Glomerular visceral epithelial cell (primary cell): ENCODE data around the gene TGFBR3L.
"Not testable (repeated sequence)": the region's sequence is repeated elsewhere in the genome, so short reads cannot be mapped to it uniquely, and the experiment has no call there.

ENCODE experiments used
- DNase-seq: peaks from one replicate; pipeline ENCODE4 v3.0.0-alpha.2; 2016; ENCODE audit errors: extremely low spot score

The TGFBR3L gene

DNA sequence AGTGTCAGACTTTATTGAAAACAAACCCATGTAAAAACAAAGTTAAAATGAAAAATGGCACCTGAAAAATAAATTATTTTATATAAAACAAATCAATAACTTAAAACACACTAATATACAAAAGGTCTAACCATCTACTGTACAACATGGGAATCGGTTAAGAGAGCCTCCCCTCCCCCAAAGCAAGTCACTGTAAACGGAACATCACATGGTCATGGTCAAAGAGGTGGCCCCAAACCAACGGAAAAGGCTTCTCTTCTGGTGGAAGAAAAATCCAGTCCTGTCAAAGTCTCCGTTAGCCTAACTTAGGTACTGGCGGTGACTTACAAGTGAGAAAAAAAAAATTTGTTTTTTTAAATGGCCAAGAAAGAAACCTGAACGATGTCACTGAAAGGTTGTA lies 44.6 kb downstream of the TGFBR3L start:
- DNase-seq: no peak

DNA sequence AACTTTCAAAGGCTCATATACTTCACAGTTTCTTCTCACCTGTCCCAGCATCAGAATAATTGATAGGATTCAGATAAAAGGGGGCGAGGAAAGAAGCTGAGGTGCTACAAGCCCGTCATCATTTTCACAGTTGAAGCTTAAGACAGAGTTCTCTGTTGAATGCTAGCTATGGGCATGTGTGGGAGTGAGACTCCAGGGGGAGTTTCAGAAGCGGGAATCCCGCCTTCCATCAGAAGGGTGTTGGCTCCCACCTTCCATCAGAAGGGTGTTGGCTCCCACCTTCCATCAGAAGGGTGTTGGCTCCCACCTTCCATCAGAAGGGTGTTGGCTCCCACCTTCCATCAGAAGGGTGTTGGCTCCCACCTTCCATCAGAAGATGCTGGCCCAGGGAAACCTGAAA lies 46.5 kb downstream of the TGFBR3L start:
- not testable (repeated sequence) for DNase-seq

DNA sequence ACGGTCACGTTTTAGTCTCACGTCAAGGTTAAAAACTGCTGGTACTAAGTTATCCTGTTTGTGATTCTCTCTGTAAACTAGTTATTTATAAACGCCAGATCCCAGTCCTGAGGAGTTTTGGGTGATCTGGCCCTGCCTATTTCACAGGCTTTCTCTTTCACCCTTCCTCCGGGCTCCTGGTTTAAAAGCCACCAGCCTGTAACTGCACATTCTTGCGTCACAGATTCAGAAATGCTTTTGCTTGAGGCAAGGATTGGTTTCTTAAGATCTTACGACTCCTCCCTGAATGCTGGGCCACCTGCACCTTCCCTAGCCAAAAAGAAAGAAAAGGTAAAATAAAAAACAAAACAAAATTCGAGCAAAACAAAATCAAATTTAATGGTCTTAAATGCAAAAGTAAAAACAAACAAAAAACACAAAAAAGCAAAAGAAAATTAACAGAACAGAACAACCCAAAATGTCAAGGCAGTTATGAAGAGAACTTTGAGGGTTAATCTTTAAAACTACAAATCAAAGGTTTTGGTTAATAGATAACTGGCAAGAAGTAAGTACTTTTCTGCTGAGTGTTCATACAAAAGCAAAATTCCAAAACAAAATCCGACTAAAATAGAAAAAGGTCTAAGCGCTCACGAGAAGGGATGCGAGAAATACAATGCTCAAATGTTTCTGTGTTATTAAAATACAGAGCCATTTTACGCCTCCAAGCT lies 47.4 kb downstream of the TGFBR3L start:
- DNase-seq: no peak

DNA sequence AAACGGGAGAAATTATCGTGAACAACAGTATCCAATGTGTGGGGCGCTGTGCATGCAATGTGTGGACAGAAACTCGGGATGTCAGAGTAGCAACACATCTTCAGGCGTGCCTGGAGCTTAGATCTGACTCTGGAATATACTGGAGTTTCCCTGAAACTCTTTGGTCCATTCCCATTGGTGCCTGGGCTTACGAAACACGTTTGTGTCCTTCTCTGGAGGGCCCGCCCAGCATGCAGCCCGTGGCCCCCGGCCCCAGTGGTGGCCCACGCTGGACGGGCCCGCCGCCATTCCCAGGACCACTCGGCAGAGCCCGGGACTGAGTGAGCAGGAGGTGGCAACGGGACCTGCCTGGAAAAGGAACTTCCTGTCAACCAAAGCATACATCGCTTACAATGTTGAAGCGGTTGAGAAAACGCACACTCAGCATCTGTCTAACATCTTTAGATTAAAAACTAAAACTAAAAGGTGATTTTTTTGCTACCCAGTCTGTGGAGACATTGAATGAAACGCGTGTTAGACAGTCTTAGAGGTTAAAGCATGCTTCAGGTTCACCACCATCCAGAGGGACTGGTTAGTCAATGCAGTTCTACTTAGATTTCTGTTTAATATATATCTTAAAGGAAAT lies 48.1 kb downstream of the TGFBR3L start:
- DNase-seq: no peak

DNA sequence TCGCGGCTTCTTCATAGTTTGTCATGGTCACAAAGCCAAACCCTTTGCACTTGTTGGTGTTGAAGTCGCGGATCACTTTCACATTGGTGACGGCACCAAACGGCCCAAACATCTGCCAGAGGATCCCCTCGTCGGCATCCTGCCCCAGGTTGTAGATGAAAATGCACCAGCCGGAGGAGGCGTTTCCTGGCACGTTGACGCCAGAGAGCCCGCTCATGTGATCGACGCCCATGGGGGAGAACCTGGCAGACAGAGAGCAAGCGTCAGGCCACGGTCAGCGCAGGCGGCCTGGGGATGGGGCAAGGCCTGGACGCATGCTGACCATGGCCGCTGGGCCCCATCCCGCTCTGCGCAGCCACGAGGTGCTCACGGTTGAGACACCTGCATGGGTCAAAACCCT lies 48.9 kb downstream of the TGFBR3L start:
- no peak for DNase-seq

DNA sequence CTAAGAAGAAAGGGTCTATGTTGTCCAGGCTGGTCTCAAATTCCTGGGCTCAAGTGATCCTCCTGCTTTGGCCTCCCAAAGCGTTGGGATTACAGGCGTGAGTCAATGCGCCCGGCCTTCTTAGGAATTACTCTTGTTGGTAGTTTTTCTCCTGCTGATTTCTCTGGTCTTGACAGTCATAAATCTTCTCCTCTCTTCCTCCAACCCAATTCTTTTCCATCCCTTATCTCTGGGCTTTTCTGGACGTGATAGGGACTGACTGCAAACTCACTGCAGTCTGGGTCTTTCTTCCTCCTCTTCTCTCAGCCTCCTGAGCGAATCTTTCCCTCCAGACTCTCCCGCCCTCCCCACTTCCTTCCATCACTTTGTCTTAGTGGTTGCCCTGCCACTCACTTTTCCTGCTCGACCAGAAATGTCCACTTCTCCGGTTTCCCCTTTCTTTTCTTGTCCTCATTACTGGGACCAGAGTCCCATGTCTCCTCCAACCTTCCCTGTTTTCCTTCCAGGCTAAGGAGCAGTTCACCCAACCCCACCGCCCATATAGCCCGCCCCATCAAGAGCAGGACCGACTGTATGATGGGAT lies 50.7 kb downstream of the TGFBR3L start:
- DNase-seq: no peak

DNA sequence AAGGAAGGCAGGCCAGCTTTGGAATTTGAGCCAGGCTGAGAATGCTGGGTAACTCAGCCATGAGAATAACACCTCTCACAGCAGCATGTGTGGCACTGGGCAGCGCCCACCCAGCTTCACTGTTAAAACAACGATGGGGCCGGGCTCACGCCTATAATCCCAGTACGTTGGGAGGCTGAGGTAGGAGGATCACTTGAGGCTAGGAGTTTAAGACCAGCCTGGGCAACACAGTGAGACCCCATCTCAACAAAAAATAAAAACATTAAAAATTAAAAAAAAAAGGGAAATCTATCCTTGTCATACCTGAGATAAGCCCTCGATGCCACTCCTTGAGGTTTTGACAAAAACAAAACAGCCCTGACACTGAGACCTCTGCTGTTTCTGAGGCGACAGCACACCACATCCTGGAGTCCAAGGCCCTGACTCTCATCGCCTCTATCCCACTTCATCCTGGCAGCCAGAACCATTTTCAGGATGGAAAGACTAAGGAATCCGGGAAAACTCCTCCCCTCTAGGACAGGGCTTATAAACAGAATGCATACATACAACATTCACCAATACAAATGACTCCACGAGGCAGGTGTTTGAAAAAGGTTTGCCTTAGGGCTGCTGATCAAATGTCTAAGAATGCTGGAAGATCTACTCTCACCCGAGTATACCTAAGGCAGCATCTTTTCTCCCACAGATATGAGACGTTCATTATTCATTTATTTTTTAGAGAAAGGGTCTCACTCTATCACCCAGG lies 51.5 kb downstream of the TGFBR3L start:
- DNase-seq: no peak

DNA sequence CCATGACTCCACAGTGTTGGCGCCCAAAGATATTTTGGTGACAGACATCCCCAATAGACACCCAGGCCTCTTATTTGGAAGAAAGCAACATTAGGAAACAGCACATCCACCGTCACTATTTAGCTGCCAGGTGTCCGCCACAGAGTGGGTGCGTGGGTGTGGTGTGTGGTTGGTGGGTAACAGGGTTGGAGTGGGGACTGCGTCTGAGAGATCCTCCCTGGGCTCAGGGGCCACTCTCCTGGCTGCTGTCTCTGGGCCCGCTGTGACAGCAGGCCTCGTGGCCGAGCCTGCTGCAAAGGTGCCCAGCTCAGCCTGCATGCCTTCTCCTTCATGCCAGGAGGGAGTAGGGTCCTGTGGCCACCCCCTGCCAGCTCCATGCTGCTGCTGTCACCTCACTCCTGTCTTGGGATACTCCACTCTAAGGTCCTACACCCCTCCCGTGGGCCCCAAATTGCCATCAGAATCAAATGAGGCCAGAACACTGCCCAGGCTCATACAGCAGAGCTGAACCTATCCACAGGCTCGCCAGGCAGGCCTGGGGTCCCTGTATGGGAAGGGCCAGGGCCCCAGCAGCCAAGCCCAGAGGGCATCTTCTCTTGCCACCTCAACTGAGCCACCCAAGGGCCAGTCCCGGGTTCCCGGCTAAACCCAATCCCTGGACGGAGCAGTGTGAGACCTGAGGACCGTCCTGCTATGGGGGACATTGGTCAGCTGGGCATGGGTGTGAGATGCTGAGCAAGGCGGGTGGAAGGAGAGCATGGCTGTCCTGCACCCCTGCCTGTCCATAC lies 53.6 kb downstream of the TGFBR3L start:
- DNase-seq: no peak
